ENCODE measurements around the gene CD47.

DNA sequence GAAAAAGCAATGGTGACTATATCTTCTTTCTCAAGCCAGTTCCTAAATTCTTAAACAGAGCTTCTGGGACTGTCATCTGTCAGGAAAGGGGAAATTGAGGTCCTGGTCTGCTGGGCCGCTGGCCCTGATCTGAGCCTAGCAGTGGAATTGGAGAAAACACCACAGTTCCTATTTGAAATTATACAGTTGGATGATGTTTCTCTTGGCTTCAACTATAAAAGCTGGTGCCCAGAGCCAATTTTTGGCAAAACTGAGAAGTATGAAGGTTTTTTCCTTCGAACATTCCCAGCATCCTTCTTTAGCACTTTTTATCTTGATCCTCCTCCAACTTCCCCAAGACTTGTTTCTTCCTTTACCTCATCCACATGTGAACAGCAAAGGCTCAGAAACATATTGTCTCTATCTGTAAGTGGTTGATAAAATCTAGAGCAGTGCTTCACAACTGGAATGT is 83.9 kb downstream of the CD47 start:
- TF ChIP-seq, protein P1, sequence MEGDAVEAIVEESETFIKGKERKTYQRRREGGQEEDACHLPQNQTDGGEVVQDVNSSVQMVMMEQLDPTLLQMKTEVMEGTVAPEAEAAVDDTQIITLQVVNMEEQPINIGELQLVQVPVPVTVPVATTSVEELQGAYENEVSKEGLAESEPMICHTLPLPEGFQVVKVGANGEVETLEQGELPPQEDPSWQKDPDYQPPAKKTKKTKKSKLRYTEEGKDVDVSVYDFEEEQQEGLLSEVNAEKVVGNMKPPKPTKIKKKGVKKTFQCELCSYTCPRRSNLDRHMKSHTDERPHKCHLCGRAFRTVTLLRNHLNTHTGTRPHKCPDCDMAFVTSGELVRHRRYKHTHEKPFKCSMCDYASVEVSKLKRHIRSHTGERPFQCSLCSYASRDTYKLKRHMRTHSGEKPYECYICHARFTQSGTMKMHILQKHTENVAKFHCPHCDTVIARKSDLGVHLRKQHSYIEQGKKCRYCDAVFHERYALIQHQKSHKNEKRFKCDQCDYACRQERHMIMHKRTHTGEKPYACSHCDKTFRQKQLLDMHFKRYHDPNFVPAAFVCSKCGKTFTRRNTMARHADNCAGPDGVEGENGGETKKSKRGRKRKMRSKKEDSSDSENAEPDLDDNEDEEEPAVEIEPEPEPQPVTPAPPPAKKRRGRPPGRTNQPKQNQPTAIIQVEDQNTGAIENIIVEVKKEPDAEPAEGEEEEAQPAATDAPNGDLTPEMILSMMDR (IDR thresholded peaks at IDR 0.05), result no peak
- TF ChIP-seq ZFX (IDR thresholded peaks at IDR 0.05; ENCODE audit: borderline replicate concordance), result no peak

Measured in 22Rv1 (cell line).